Heart right ventricle (tissue), 16 donors: ENCODE data around the gene UBQLN1. TPM values are rescaled to one million over a fixed set of nuclear protein-coding genes. Genes with fewer than 3 reads are reported as not detected.

Source experiments
- ATAC-seq, 8 donors: fragments of 200-7000 bp; cut with Tn5 transposase; one replicate each; pipeline ENCODE4 v1.9.1; 2020; ENCODE audit warnings: mild to moderate bottlenecking in 8 of 8, moderate library complexity in 8 of 8, moderate number of reproducible peaks in 1 of 8
- DNase-seq, 2 donors: peaks; one replicate each; pipeline ENCODE4 v3.0.0-alpha.2; 2020
- H3K27ac ChIP-seq, 10 donors: fragments of 200-600 bp; sonication (generic) in 2 of 10; one replicate each; pipeline versions ENCODE4 v1.5.0 to v1.8.0; 2020 to 2022; ENCODE audit warnings: mild to moderate bottlenecking in 3 of 10
- H3K27me3 ChIP-seq, 7 donors: fragments of 200-600 bp; one replicate each; pipeline ENCODE4 v1.8.0; 2021 to 2022; ENCODE audit warnings: mild to moderate bottlenecking in 2 of 7
- H3K36me3 ChIP-seq, 9 donors: fragments of 200-600 bp; sonication (generic) in 1 of 9; one replicate each; pipeline versions ENCODE4 v1.5.0 to v1.8.0; 2020 to 2022; ENCODE audit warnings: mild to moderate bottlenecking in 2 of 9
- H3K4me1 ChIP-seq, 9 donors: fragments of 200-600 bp; sonication (generic) in 1 of 9; one replicate each; pipeline versions ENCODE4 v1.5.0 to v1.8.0; 2020 to 2022; ENCODE audit warnings: mild to moderate bottlenecking in 4 of 9
- H3K4me3 ChIP-seq, 10 donors: fragments of 200-600 bp; sonication (generic) in 2 of 10; one replicate each; pipeline versions ENCODE4 v1.5.0 to v1.8.0; 2020 to 2022; ENCODE audit warnings: mild to moderate bottlenecking in 7 of 10, moderate library complexity in 2 of 10
- H3K9me3 ChIP-seq, 11 donors: fragments of 200-600 bp in 10 of 11; sonication (generic) in 2 of 11; one replicate each; pipeline versions ENCODE4 v1.5.0 to v1.8.0; 2013 to 2022; ENCODE audit warnings: mild to moderate bottlenecking in 2 of 11, control low read depth in 1 of 11, moderate library complexity in 1 of 11
- CTCF ChIP-seq, 9 donors: fragments of 200-600 bp; sonication (generic) in 2 of 9; IDR thresholded peaks; one replicate each; pipeline versions ENCODE4 v1.5.0 to v1.8.0; 2021 to 2022; ENCODE audit warnings: antibody characterized with exemption in 9 of 9, mild to moderate bottlenecking in 5 of 9, moderate library complexity in 1 of 9
- WGBS, 2 donors: extraction: QIAGEN DNeasy Blood & Tissue Kit; methylation state at CpG; one replicate each; pipeline ENCODE4 v1.1.7; 2013; ENCODE audit warnings: inconsistent platforms in 1 of 2; 5-methylcytosine and 5-hydroxymethylcytosine counted together
- intact Hi-C, 10 donors: fragments of 100-400 bp; cut with DNase I; formaldehyde crosslinking; loops; one replicate each; pipeline versions ENCODE4 v1.11.1 to v1.14.2; 2022
- polyA plus RNA-seq, 2 donors: library from polyadenylated mRNA; stranded (reverse); fragments of 200-250 nt; gene quantifications; one replicate each; pipeline ENCODE4 v1.2.3, GENCODE V29; 2013
- total RNA-seq, 10 donors: library from RNA; stranded (reverse); fragmentation: NEBNext Ultra II Directional in 3 of 10; extraction: Animal tissue kit (Norgen Biotek cat#: 25700) in 3 of 10; gene quantifications; one replicate each; pipeline versions ENCODE4 v1.2.1 to v1.2.4, GENCODE V29; 2021 to 2023
- donor health status: Arrhythmogenic right ventricular cardiomyopathy.
- donor health status: ischemic (EF 13 %, LVEDD 7.1; RV severe dilation, severe dysfunction).
- donor health status: healthy with polysubstance abuse.
- donor health status: DM: no; HTN: yes; CAD: no.
- donor health status: DM: no; HTN: no; CAD: no.
- donor health status: ischemic (EF 25% LVEDD 6.9; RV normal size, moderate dysfunction).
- donor health status: ischemic (EF 25% LVEDD 5.7; RV mildly dilated, moderate dysfunction).
- donor health status: healthy.
- donor health status: DM: yes; HTN: yes; CAD: no.
- donor health status: Ischemic cardiomyopathy.
- donor health status: ischemic (EF 35%, LVEDD 5.7; RV mildly dilated, moderate dysfunction).
- donor health status: nonischemic (EF 11% LVEDD 7.7; RV severe dilation, severe dysfunction).
- donor health status: DM: yes; HTN: yes; CAD: no.
- donor health status: PGD.
- donor health status: ischemic (EF 29% LVEDD 5.4; RV normal size, mild dysfunction).
- donor health status: nonischemic (EF 23%, LVEDD 6.1; RV moderate dilation, normal function).

UBQLN1 gene
- total and polyA plus RNA-seq, 12 donors, result 20.2 to 123 (median 92.6) TPM

DNA sequence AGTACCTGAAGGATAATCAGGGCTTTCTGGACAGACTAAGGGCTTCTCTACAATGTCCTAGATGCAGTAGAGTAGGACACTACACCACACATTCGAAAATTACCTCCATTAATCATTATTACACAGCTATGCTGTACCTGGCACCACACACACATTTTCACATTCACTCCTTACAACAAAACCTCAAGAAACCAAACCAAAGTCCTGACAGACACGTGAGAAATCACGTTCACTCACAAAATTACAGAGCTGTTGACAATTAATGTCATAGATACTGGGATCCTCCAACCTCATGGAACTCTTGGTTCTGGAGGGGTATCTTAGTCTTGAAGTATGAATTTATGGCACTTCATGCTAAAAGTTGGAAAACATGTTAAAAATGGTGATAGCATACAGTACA, 16.3 kb downstream of the UBQLN1 start:
- no peak overlapping the region for H3K27ac ChIP-seq
- 84 to 88% methylated on average over 3 of the region's 3 CpGs for WGBS, 2 donors
- no peak for TF ChIP-seq CTCF (IDR thresholded peaks at IDR 0.05)
- H3K36me3 ChIP-seq, result no peaks in the 10 kb centered on the region
- no peaks in the 10 kb centered on the region for H3K27me3 ChIP-seq
- peaks cover 0 to 85% (median 58%) of the 10 kb centered on the region in 9 donors for H3K4me1 ChIP-seq
- intact Hi-C loops, result no loop called here
- no peak overlapping the region for H3K4me3 ChIP-seq
- no peak for DNase-seq
- H3K9me3 ChIP-seq, result no peaks in the 10 kb centered on the region
- ATAC-seq, result no peak

DNA sequence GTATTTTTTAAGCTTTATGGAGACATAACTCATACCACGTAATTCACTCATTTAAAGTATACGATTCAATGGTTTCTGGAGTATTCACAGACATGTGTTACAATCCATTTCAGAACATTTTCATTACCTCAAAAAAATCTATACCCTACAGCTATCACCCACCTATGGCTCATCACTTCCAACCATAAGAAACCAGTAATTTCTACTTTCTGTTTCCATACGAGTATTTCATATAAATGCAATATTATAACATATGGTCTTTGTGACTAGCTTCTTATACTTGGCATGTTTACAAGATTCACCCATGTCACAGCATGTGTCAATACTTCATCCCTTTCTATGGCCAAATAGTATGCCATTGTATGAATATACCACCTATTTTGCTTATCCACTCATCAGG, 18.8 kb downstream of the UBQLN1 start:
- 88 to 95% methylated on average over 3 of the region's 3 CpGs for WGBS, 2 donors
- H3K4me3 ChIP-seq, result no peak overlapping the region
- no peak for TF ChIP-seq CTCF (IDR thresholded peaks at IDR 0.05)
- no peaks in the 10 kb centered on the region for H3K27me3 ChIP-seq
- intact Hi-C loops, result no loop called here
- peaks cover 0 to 79% (median 48%) of the 10 kb centered on the region in 9 donors for H3K4me1 ChIP-seq
- no peak for ATAC-seq
- H3K36me3 ChIP-seq, result peaks cover 0 to 7% (median 0%) of the 10 kb centered on the region in 9 donors
- no peak overlapping the region for H3K27ac ChIP-seq
- DNase-seq, result no peak
- H3K9me3 ChIP-seq, result no peaks in the 10 kb centered on the region

- H3K27me3 ChIP-seq, result no peaks in the 10 kb centered on the region
- no peak for TF ChIP-seq CTCF (IDR thresholded peaks at IDR 0.05)
- DNase-seq, result no peak
- H3K27ac ChIP-seq, result no peak overlapping the region
- peaks cover 0 to 20% (median 4%) of the 10 kb centered on the region in 9 donors for H3K4me1 ChIP-seq
- no peak for ATAC-seq
- H3K36me3 ChIP-seq, result peaks cover 0 to 76% (median 35%) of the 10 kb centered on the region in 9 donors
- WGBS, 2 donors, result 69 to 73% methylated on average over 2 of the region's 2 CpGs
- no peaks in the 10 kb centered on the region for H3K9me3 ChIP-seq
- intact Hi-C loops, result no loop called here
- H3K4me3 ChIP-seq, result no peak overlapping the region
Measured at GRCh38 chr9:83681490-83681889, 26.3 kb downstream of the UBQLN1 start.

DNA sequence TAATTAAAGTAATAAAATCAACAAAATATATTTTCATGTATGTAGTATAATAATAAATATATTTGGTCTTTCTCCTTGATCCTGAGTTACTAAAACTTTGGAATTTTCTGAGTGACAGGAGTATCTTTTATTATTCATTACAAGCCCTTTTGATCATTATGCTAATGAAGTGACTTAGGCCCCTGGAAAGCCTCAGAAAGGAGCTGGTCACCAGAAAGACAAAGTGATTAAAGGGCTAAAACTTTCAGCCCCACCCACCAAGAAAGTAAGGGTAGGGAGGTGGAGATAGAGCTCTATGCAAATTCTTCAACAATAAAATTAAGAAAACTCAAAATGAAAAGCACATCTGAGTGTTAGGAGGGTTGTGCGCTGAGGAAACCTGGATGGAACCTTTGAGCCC, 27.5 kb downstream of the UBQLN1 start:
- H3K36me3 ChIP-seq, result peaks cover 0 to 89% (median 41%) of the 10 kb centered on the region in 9 donors
- no peak for ATAC-seq
- H3K9me3 ChIP-seq, result no peaks in the 10 kb centered on the region
- intact Hi-C loops, result no loop called here
- no peak overlapping the region for H3K27ac ChIP-seq
- DNase-seq, result no peak
- 97 to 98% methylated on average over 1 of the region's 1 CpG for WGBS, 2 donors
- H3K4me1 ChIP-seq, result peaks cover 0 to 14% (median 5%) of the 10 kb centered on the region in 9 donors
- H3K27me3 ChIP-seq, result no peaks in the 10 kb centered on the region
- H3K4me3 ChIP-seq, result no peak overlapping the region
- TF ChIP-seq CTCF (IDR thresholded peaks at IDR 0.05), result no peak
